Breast epithelium (tissue), 3 donors: ENCODE results near the gene MAB21L1.

Source experiments
- POLR2A ChIP-seq: fragments of 450-650 bp; IDR thresholded peaks from one replicate; pipeline ENCODE4 v1.6.1; 2016; ENCODE audit warnings: antibody characterized with exemption, mild to moderate bottlenecking, moderate library complexity
- POLR2AphosphoS5 ChIP-seq, 3 donors: sonication (generic); formaldehyde crosslinking; IDR thresholded peaks; one replicate each; pipeline ENCODE4 v1.6.1; 2017; ENCODE audit warnings: antibody characterized with exemption in 3 of 3
- TF ChIP-seq, protein P1 (sequence below), 3 donors: fragments of 450-650 bp; IDR thresholded peaks; one replicate each; pipeline ENCODE4 v1.5.1; 2016 to 2017; ENCODE audit warnings: antibody characterized with exemption in 3 of 3, mild to moderate bottlenecking in 3 of 3, moderate library complexity in 3 of 3

- no peak for TF ChIP-seq POLR2A
- TF ChIP-seq, protein P1, sequence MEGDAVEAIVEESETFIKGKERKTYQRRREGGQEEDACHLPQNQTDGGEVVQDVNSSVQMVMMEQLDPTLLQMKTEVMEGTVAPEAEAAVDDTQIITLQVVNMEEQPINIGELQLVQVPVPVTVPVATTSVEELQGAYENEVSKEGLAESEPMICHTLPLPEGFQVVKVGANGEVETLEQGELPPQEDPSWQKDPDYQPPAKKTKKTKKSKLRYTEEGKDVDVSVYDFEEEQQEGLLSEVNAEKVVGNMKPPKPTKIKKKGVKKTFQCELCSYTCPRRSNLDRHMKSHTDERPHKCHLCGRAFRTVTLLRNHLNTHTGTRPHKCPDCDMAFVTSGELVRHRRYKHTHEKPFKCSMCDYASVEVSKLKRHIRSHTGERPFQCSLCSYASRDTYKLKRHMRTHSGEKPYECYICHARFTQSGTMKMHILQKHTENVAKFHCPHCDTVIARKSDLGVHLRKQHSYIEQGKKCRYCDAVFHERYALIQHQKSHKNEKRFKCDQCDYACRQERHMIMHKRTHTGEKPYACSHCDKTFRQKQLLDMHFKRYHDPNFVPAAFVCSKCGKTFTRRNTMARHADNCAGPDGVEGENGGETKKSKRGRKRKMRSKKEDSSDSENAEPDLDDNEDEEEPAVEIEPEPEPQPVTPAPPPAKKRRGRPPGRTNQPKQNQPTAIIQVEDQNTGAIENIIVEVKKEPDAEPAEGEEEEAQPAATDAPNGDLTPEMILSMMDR (IDR thresholded peaks at IDR 0.05), result no peak
- TF ChIP-seq POLR2AphosphoS5 (IDR thresholded peaks at IDR 0.05), result no peak
Measured at GRCh38 chr13:35473802-35474201, 2.7 kb downstream of the MAB21L1 start.
